H9 (cell line): ENCODE measurements around the gene IGF2R. TPM values are rescaled to one million over a fixed set of nuclear protein-coding genes. Genes with fewer than 3 reads are reported as not detected.

Experiments used
- DNase-seq: peaks from one replicate; pipeline ENCODE4 v3.0.0-alpha.2; 2017
- H2AFZ ChIP-seq: one replicate; pipeline ENCODE4 v1.6.1; 2013; ENCODE audit warnings: mild to moderate bottlenecking, low read length, control low read depth, moderate library complexity
- H2AK5ac ChIP-seq: 2 replicates; pipeline ENCODE4 v1.6.1; 2013; ENCODE audit warnings: low read length, control low read depth, mixed read lengths; ENCODE audit not compliant: insufficient read length
- H2BK120ac ChIP-seq: one replicate; pipeline ENCODE4 v1.6.1; 2013; ENCODE audit warnings: low read depth, mild to moderate bottlenecking, low read length, control low read depth, inconsistent platforms; ENCODE audit not compliant: poor library complexity, severe bottlenecking
- H2BK12ac ChIP-seq: 2 replicates; pipeline ENCODE4 v1.6.1; 2013; ENCODE audit warnings: low read length, control low read depth, mixed read lengths, low read depth; ENCODE audit not compliant: insufficient read length
- H2BK15ac ChIP-seq: 2 replicates; pipeline ENCODE4 v1.6.1; 2013; ENCODE audit warnings: low read depth, low read length, control low read depth
- H2BK20ac ChIP-seq: one replicate; pipeline ENCODE4 v1.6.1; 2013; ENCODE audit warnings: low read depth, mild to moderate bottlenecking, low read length, control low read depth, inconsistent platforms; ENCODE audit not compliant: poor library complexity, severe bottlenecking
- H2BK5ac ChIP-seq: 2 replicates; pipeline ENCODE4 v1.6.1; 2013; ENCODE audit warnings: low read length, control low read depth, mixed read lengths; ENCODE audit not compliant: insufficient read length
- H3K14ac ChIP-seq: 2 replicates; pipeline ENCODE4 v1.6.1; 2013; ENCODE audit warnings: low read length, control low read depth; ENCODE audit not compliant: insufficient read depth
- H3K18ac ChIP-seq: 2 replicates; pipeline ENCODE4 v1.6.1; 2013; ENCODE audit warnings: low read depth, mild to moderate bottlenecking, mixed read lengths, low read length, control low read depth; ENCODE audit not compliant: insufficient read length
- H3K23ac ChIP-seq: 2 replicates; pipeline ENCODE4 v1.6.1; 2013; ENCODE audit warnings: low read length, control low read depth, mixed read lengths, low read depth; ENCODE audit not compliant: insufficient read length
- H3K23me2 ChIP-seq: 2 replicates; pipeline ENCODE4 v1.6.1; 2013; ENCODE audit warnings: low read depth, mild to moderate bottlenecking, mixed read lengths, low read length, control low read depth; ENCODE audit not compliant: insufficient read length, poor library complexity, severe bottlenecking
- H3K27ac ChIP-seq: 2 replicates; pipeline ENCODE4 v1.5.1; 2013; ENCODE audit warnings: low read length, control low read depth, mixed read lengths, low read depth; ENCODE audit not compliant: insufficient read length
- H3K27me3 ChIP-seq: 2 replicates; pipeline ENCODE4 v1.6.1; 2013; ENCODE audit warnings: low read length, control low read depth, inconsistent platforms; ENCODE audit not compliant: insufficient read depth
- H3K4ac ChIP-seq: 2 replicates; pipeline ENCODE4 v1.6.1; 2013; ENCODE audit warnings: low read depth, mild to moderate bottlenecking, control low read depth, inconsistent platforms, low read length, moderate library complexity
- H3K4me1 ChIP-seq: 2 replicates; pipeline ENCODE4 v1.6.1; 2013; ENCODE audit warnings: low read length, control low read depth, inconsistent platforms; ENCODE audit not compliant: insufficient read depth
- H3K4me2 ChIP-seq: 2 replicates; pipeline ENCODE4 v1.6.1; 2013; ENCODE audit warnings: low read length, control low read depth, mixed read lengths; ENCODE audit not compliant: insufficient read length, insufficient read depth
- H3K56ac ChIP-seq: 2 replicates; pipeline ENCODE4 v1.6.1; 2013; ENCODE audit warnings: low read depth, mild to moderate bottlenecking, mixed read lengths, low read length, control low read depth; ENCODE audit not compliant: insufficient read length
- H3K79me1 ChIP-seq: 2 replicates; pipeline ENCODE4 v1.6.1; 2013; ENCODE audit warnings: low read depth, mild to moderate bottlenecking, moderate library complexity, low read length, control low read depth, inconsistent platforms; ENCODE audit not compliant: insufficient read depth, poor library complexity, severe bottlenecking
- H3K79me2 ChIP-seq: 2 replicates; pipeline ENCODE4 v1.6.1; 2013; ENCODE audit warnings: low read length, control low read depth, inconsistent platforms; ENCODE audit not compliant: insufficient read depth
- H3K9ac ChIP-seq: 2 replicates; pipeline ENCODE4 v1.6.1; 2013; ENCODE audit warnings: low read length, control low read depth, mixed read lengths; ENCODE audit not compliant: insufficient read length; ENCODE audit errors: extremely low read depth
- H3K9me3 ChIP-seq: one replicate; pipeline ENCODE4 v1.6.1; 2013; ENCODE audit warnings: low read depth, low read length, inconsistent platforms; ENCODE audit not compliant: control insufficient read depth
- H3T11ph ChIP-seq: one replicate; pipeline ENCODE4 v1.6.1; 2013; ENCODE audit warnings: mild to moderate bottlenecking, low read length, control low read depth, inconsistent platforms
- H4K20me1 ChIP-seq: one replicate; pipeline ENCODE4 v1.6.1; 2013; ENCODE audit not compliant: control insufficient read depth, insufficient read length, insufficient read depth
- H4K5ac ChIP-seq: 2 replicates; pipeline ENCODE4 v1.6.1; 2013; ENCODE audit warnings: low read depth, mild to moderate bottlenecking, mixed read lengths, low read length, control low read depth; ENCODE audit not compliant: insufficient read length
- H4K8ac ChIP-seq: replicated peaks from 2 replicates; pipeline ENCODE4 v1.6.1; 2013; ENCODE audit warnings: low read length, control low read depth, mixed read lengths, low read depth; ENCODE audit not compliant: insufficient read length
- H4K91ac ChIP-seq: 2 replicates; pipeline ENCODE4 v1.6.1; 2013; ENCODE audit warnings: low read depth, mild to moderate bottlenecking, moderate library complexity, mixed read lengths, low read length, control low read depth; ENCODE audit not compliant: insufficient read length
- H3K27ac Mint-ChIP-seq, 3 experiments: 2 replicates in 2 of 3; 3 replicates in 1 of 3; pipeline ENCODE4 v1.8.0; 2020 to 2021; ENCODE audit warnings: mixed read lengths in 3 of 3, mild to moderate bottlenecking in 1 of 3, moderate library complexity in 1 of 3
- H3K27me3 Mint-ChIP-seq: 2 replicates; pipeline ENCODE4 v1.8.0; 2021; ENCODE audit warnings: low read depth, mild to moderate bottlenecking, moderate library complexity, mixed read lengths
- H3K36me3 Mint-ChIP-seq, 3 experiments: 2 replicates in 2 of 3; 3 replicates in 1 of 3; pipeline ENCODE4 v1.8.0; 2020 to 2021; ENCODE audit warnings: low read depth in 3 of 3, mixed read lengths in 3 of 3; ENCODE audit not compliant: insufficient read depth in 1 of 3
- H3K4me1 Mint-ChIP-seq, 2 experiments: 2 replicates each; pipeline ENCODE4 v1.8.0; 2020; ENCODE audit warnings: mixed read lengths in 2 of 2
- H3K4me3 Mint-ChIP-seq, 2 experiments: 2 replicates in 1 of 2; 3 replicates in 1 of 2; pipeline ENCODE4 v1.8.0; 2020 to 2021; ENCODE audit warnings: mild to moderate bottlenecking in 2 of 2, mixed read lengths in 2 of 2, moderate library complexity in 1 of 2
- H3K9me3 Mint-ChIP-seq, 2 experiments: 2 replicates in 1 of 2; 3 replicates in 1 of 2; pipeline ENCODE4 v1.8.0; 2020; ENCODE audit warnings: mild to moderate bottlenecking in 2 of 2, mixed read lengths in 2 of 2, moderate library complexity in 1 of 2
- WGBS: extraction: QIAGEN DNeasy Blood & Tissue Kit; methylation state at CpG from one replicate; pipeline ENCODE4 v1.1.7; 2013; ENCODE audit warnings: missing lambda C conversion rate, low lambda C conversion rate, mixed read lengths; ENCODE audit not compliant: insufficient read length; ENCODE audit errors: extremely low coverage; 5-methylcytosine and 5-hydroxymethylcytosine counted together
- total RNA-seq: library from RNA; stranded (reverse); gene quantifications from 2 replicates; pipeline ENCODE4 v1.2.1, GENCODE V29; 2021
- TF ChIP-seq, protein P1 (sequence below): fragments of 200-600 bp; sonication (generic); conservative IDR thresholded peaks from 3 replicates; pipeline ENCODE4 v1.8.0; 2021; ENCODE audit warnings: antibody characterized with exemption, mild to moderate bottlenecking

IGF2R gene
- total RNA-seq, 1 experiment from 2014 or later: 66.7 TPM

GRCh38 chr6:160111806-160112205 lies 142.9 kb downstream of the IGF2R start:
- Mint-ChIP-seq H3K9me3 (peaks cover 0 to 5% of the 10 kb centered on the region in 2 experiments; a peak in 2 of 5 replicates), H3K27ac (peak overlapping the region; percentile 55 to 89 (median 86); a peak in 5 of 7 replicates), H3K36me3 (peaks cover 6 to 13% (median 7%) of the 10 kb centered on the region in 3 experiments; a peak in 6 of 7 replicates), H3K27me3 (no peaks in the 10 kb centered on the region), H3K4me1 (peaks cover 12 to 13% of the 10 kb centered on the region in 2 experiments), H3K4me3 (no peak overlapping the region)
- TF ChIP-seq, protein P1, sequence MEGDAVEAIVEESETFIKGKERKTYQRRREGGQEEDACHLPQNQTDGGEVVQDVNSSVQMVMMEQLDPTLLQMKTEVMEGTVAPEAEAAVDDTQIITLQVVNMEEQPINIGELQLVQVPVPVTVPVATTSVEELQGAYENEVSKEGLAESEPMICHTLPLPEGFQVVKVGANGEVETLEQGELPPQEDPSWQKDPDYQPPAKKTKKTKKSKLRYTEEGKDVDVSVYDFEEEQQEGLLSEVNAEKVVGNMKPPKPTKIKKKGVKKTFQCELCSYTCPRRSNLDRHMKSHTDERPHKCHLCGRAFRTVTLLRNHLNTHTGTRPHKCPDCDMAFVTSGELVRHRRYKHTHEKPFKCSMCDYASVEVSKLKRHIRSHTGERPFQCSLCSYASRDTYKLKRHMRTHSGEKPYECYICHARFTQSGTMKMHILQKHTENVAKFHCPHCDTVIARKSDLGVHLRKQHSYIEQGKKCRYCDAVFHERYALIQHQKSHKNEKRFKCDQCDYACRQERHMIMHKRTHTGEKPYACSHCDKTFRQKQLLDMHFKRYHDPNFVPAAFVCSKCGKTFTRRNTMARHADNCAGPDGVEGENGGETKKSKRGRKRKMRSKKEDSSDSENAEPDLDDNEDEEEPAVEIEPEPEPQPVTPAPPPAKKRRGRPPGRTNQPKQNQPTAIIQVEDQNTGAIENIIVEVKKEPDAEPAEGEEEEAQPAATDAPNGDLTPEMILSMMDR: no peak
- Histone ChIP-seq H3K23ac (no peak overlapping the region), H3K56ac (no peak overlapping the region), H2BK12ac (no peak overlapping the region), H3K23me2 (no peaks in the 10 kb centered on the region), H4K5ac (no peak overlapping the region), H2AFZ (no peak overlapping the region), H3K9ac (no peak overlapping the region), H3K4me2 (no peak overlapping the region), H3K79me1 (no peaks in the 10 kb centered on the region), H2AK5ac (no peak overlapping the region), H3K9me3 (no peaks in the 10 kb centered on the region), H2BK120ac (no peak overlapping the region), H3K4me1 (peaks cover 7% of the 10 kb centered on the region; the same call in 1 of the 2 replicates), H3K14ac (no peak overlapping the region; the same call in 1 of the 2 replicates), H2BK20ac (no peak overlapping the region), H3K4ac (no peak overlapping the region), H4K8ac (no peak overlapping the region), H3T11ph (no peak overlapping the region), H3K27ac (peak overlapping the region; percentile 42), H3K79me2 (no peaks in the 10 kb centered on the region), H4K91ac (no peak overlapping the region), H2BK5ac (no peak overlapping the region), H3K18ac (peak overlapping the region; percentile 69), H3K27me3 (no peaks in the 10 kb centered on the region), H2BK15ac (no peak overlapping the region), H4K20me1 (no peaks in the 10 kb centered on the region)
- peak; percentile 61 for DNase-seq
- WGBS: no CpG with 5 or more reads among the region's 4 CpGs
